ENCODE measurements around the gene ATF4. TPM values are rescaled to one million over a fixed set of nuclear protein-coding genes. Genes with fewer than 3 reads are reported as not detected.

Gene ATF4, protein sequence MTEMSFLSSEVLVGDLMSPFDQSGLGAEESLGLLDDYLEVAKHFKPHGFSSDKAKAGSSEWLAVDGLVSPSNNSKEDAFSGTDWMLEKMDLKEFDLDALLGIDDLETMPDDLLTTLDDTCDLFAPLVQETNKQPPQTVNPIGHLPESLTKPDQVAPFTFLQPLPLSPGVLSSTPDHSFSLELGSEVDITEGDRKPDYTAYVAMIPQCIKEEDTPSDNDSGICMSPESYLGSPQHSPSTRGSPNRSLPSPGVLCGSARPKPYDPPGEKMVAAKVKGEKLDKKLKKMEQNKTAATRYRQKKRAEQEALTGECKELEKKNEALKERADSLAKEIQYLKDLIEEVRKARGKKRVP
- 352 and 355 TPM in 2 replicates for total RNA-seq

DNA sequence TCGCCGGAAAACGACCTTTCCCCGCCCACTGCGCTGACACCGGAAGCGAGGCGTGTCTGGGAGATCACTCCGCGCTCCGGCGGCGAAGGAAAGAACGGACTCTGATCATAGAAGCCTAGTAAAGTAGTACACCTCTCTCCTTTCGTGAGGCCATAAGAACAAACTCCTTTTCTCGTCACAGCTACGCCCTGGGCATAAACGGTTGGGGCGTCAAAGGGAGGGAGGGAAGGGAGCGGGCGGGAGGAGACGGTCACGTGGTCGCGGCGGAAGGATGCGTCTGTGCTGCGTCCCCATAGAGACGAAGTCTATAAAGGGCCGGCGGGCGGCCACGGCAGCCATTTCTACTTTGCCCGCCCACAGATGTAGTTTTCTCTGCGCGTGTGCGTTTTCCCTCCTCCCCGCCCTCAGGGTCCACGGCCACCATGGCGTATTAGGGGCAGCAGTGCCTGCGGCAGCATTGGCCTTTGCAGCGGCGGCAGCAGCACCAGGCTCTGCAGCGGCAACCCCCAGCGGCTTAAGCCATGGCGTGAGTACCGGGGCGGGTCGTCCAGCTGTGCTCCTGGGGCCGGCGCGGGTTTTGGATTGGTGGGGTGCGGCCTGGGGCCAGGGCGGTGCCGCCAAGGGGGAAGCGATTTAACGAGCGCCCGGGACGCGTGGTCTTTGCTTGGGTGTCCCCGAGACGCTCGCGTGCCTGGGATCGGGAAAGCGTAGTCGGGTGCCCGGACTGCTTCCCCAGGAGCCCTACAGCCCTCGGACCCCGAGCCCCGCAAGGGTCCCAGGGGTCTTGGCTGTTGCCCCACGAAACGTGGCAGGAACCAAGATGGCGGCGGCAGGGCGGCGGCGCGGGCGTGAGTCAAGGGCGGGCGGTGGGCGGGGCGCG is at the start of gene ATF4:
Gene ATF4 (plus strand): TSS at position 337 of the 880 bp plus-strand sequence. CDS start 884 bp downstream, outside the sequence.

DNA sequence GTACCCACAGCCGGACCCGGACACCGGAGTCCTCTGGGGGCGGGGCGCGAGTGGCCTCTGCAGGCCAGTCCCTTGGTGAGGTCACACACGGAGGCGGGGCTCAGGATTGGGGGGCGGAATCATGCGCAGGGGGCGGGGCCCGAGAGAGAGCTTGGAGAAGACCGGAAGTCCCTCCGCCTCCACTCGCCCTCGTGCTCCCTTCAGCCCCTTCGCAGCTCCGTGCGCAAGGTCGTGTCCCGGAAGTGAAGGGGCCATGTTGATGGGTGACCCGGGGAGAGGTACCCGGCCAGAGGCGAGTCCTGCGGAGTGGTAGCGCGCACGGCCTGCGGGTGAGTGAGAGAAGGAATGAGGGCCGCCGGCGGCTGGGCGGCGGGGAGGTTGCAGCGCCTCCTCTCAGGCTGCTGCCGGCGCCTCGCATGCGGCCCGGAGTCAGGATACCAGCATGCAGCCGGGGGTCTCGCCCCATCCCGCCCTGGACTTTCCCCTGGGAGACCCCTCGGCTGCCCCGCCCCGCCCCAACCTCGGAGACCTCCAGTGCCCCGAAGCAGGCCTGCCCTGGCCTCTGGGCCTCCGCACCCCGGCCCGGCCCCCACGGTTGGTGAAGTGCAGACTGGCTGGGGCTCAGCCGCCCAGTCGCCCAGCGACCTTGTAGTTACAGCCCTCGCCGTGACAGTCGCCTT is 18.1 kb upstream of the ATF4 start, which contains the start of gene MIEF1:
Gene MIEF1 (plus strand): TSS at position 182 of the 680 bp plus-strand sequence. CDS start 9,005 bp downstream, outside the sequence.

DNA sequence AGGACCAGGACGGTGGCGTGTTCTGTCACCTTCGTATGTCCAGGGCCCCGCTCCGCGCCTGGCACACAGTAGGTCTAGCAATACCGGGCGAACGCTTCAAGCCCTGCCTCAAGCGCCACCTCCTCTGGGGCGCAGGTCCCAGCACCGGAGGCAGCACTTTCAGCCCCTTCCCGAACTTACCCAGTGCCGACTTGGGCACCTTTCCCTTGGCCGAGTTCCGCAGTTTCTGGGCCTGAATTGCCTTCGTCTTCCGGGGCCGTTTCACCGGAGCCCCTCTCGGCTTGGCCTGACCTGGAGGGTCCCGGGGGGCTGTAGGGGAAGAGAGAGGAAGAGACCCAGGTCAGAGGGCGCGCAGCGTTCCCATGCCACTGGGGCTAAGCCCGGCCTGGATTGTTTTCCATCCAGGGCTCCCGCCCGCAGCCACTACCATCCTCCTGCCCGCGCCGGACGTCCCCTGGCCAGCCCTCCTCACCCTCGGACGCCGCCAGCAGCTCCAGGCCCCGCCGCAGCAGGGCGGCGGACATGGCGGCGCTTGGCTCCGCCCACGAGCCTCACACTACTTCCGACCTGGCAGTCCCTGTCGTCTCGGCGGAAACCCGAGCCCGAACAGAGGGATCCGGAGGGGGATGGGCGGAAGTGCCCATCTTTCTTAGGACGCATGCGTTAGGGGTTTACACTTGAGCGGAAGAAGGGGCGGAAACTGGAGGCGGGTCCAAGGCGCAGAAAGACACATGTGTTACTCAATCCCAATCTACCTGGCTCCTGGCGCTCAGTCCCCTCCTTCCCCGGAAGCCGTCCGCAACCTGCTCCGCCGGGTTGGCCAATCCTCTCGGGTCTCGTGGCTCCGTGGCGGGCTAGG is 12.1 kb downstream of the ATF4 start, which contains the start of gene RPS19BP1:
Gene RPS19BP1 (minus strand): TSS at position 534 of the 859 bp plus-strand sequence. CDS start 10 bp downstream, at position 524.

DNA sequence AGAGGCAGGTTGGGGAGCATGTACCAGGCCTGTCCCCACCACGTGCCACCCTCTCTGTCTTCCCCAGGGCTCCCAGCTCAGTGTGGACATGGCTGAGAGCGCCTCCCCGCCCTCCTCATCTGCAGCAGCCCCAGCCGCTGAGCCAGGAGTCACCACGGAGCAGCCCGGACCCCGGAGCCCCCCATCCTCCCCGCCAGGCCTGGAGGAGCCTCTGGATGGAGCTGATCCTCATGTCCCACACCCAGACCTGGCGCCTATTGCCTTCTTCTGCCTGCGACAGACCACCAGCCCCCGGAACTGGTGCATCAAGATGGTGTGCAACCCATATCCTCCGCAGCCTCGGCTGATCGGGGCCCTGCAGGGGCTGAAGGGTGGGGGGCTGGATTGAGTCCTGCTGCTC is 50.3 kb downstream of the ATF4 start, which contains the start of gene CACNA1I:
Gene CACNA1I (plus strand): TSS at position 89 of the 400 bp plus-strand sequence. CDS start 0 bp downstream, at position 89.

Other genes starting within 250 kb of the ATF4 start
- gene RPL3, start 200.9 kb upstream of the ATF4 start, total RNA-seq = 2,016 and 2,592 TPM in 2 replicates
- gene SYNGR1, start 170.6 kb upstream of the ATF4 start, total RNA-seq = 12.9 and 21.4 TPM in 2 replicates
- gene TAB1, start 120.8 kb upstream of the ATF4 start, total RNA-seq = 17.1 and 28.3 TPM in 2 replicates
- 0.16 and 2.2 TPM in 2 replicates for gene MGAT3, start 63.5 kb upstream of the ATF4 start, total RNA-seq
- gene MIEF1, start 18.3 kb upstream of the ATF4 start, total RNA-seq = 26.6 and 29.9 TPM in 2 replicates
- gene RPS19BP1, start 12.2 kb downstream of the ATF4 start, total RNA-seq = 92.7 and 114 TPM in 2 replicates
- gene CACNA1I, start 50.2 kb downstream of the ATF4 start, total RNA-seq = under 0.01 TPM in 1 of 2 replicates, not detected in the other